Esophagus muscularis mucosa (tissue), 4 donors: Measurements from ENCODE around the gene PSENEN.

Experiments used
- CTCF ChIP-seq, 3 experiments: fragments of 200-600 bp in 2 of 3; fragments of 450-650 bp in 1 of 3; sonication (generic) in 2 of 3; IDR thresholded peaks; one replicate each; pipeline ENCODE4 v1.5.1; 2017 to 2019; ENCODE audit warnings: antibody characterized with exemption in 3 of 3, mild to moderate bottlenecking in 2 of 3, moderate library complexity in 1 of 3
- EP300 ChIP-seq: sonication (generic); formaldehyde crosslinking; IDR thresholded peaks from one replicate; pipeline ENCODE4 v1.6.1; 2017; ENCODE audit warnings: antibody characterized with exemption
- POLR2A ChIP-seq: fragments of 450-650 bp; IDR thresholded peaks from one replicate; pipeline ENCODE4 v1.6.1; 2017; ENCODE audit warnings: antibody characterized with exemption, moderate library complexity, mild to moderate bottlenecking, low read depth
- POLR2AphosphoS5 ChIP-seq, 2 donors: sonication (generic); formaldehyde crosslinking; IDR thresholded peaks; one replicate each; pipeline ENCODE4 v1.6.1; 2017; ENCODE audit warnings: antibody characterized with exemption in 2 of 2

DNA sequence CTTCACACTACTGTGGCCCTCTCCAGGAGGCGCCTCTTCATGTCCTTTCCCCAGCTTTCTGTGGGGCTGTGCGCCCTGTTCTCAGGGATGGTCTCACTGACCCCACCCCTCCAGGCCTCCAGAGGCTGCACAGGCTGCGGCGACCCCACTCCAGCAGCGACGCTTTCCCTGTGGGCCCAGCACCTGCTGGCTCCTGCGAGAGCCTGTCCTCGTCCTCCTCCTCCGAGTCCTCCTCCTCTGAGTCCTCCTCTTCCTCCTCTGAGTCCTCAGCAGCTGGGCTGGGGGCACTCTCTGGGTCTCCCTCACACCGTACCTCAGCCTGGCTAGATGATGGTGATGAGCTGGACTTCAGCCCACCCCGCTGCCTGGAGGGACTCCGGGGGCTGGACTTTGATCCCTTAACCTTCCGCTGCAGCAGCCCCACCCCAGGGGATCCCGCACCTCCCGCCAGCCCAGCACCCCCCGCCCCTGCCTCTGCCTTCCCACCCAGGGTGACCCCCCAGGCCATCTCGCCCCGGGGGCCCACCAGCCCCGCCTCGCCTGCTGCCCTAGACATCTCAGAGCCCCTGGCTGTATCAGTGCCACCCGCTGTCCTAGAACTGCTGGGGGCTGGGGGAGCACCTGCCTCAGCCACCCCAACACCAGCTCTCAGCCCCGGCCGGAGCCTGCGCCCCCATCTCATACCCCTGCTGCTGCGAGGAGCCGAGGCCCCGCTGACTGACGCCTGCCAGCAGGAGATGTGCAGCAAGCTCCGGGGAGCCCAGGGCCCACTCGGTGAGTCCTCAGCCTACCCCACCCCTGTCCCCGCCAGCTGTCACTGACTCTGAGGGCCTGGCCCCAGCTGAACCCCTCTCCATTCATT is 41.1 kb downstream of the PSENEN start:
- TF ChIP-seq CTCF (IDR thresholded peaks at IDR 0.05) (no peak), POLR2A (no peak), POLR2AphosphoS5 (IDR thresholded peaks at IDR 0.05) (no peak), EP300 (no peak)
